GM18511 (cell line): ENCODE measurements around the gene OR2B2.
"Not testable (repeated sequence)": the region's sequence is repeated elsewhere in the genome, so short reads cannot be mapped to it uniquely, and the experiment has no call there.

Experiments
- ATAC-seq: cut with Tn5 transposase; IDR thresholded peaks from one replicate; pipeline ENCODE4 v1.9.1; 2021; ENCODE audit warnings: mild to moderate bottlenecking, moderate library complexity; ENCODE audit not compliant: unreplicated experiment

The OR2B2 gene

DNA sequence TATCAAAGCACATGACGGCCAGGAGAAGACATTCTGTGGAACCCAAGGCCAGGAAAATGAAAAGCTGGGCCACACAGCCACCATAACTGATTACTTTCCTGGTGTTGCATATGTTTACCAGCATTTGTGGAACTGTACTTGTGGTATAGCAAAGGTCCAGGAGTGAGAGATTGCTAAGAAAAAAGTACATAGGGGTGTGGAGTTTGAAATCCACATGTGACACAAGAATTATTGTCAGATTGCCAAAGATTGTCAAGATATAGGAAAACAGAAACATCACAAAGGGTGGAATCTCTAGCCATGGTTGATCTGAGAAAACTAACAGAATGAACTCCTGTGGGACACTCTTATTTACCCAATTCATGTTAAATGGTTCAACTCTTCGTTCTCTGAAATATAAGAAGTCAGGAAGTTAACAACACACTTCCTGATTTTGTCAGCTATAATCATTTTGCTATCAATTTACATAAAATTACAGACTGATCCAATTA, at the start of gene OR2B2:
Gene OR2B2, minus strand, starts transcription at position 441 of the 491 bp plus-strand sequence. Its CDS starts 77 bp downstream, at position 364.
- ATAC-seq = no peak

- no peak for ATAC-seq
These were observed 45.3 kb upstream of the OR2B2 start for GRCh38 chr6:27957516-27957915.

DNA sequence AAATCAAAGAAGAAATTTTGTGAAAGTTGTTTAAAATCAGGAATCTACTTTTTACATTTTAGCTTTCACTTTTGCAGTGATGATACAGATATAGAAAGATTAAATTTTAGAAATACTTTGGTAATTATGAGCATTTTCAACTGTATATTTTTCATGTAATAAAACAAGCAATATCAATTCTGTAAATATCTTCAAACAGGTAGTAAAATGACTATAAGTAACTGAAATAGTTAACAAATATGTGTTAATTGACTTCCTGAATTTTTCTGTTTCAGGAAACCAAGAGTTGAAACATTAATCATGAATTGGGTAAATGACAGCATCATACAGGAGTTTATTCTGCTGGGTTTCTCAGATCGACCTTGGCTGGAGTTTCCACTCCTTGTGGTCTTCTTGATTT, 44.7 kb upstream of the OR2B2 start, which contains the start of gene OR2B6:
Gene OR2B6, plus strand, starts transcription at position 301 of the 400 bp plus-strand sequence. Its CDS starts 0 bp downstream, at position 301.
- ATAC-seq = no peak

DNA sequence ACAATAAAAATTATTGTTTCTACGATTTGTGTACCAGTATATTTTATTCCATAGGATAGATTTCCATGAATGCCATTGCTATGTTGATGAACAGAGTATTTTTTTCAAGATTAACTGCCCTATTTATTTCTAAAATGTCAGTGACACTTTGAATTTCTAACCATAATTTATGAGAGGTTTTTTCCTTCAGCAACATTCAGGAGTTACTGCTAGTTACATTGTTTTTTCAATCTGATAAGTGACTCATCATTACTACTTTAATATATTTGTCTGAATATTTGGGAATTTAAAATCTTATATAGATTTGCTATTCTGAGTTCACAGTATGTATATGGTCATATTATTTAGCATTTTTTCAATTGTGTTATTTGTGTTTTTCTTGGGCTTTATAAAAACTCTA, 38.8 kb upstream of the OR2B2 start:
- ATAC-seq = no peak

- ATAC-seq = no peak
These were observed 36.0 kb upstream of the OR2B2 start for GRCh38 chr6:27948237-27948636.

DNA sequence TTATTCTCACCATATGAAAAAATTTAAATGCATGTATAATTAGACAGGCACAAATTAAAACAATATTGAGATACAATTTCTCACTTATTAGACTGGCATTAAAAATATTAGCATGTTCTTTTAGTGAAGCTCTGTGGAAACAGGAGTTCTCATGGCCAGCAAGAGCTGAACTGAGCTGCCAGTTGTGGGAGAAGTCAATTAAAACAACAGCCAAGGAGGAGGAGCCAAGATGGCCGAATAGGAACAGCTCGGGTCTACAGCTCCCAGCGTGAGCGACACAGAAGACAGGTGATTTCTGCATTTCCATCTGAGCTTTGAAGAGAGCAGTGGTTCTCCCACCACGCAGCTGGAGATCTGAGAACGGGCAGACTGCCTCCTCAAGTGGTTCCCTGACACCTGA, 30.9 kb upstream of the OR2B2 start:
- not testable (repeated sequence) for ATAC-seq

GRCh38 chr6:27940766-27941165, 28.6 kb upstream of the OR2B2 start:
- ATAC-seq = no peak

DNA sequence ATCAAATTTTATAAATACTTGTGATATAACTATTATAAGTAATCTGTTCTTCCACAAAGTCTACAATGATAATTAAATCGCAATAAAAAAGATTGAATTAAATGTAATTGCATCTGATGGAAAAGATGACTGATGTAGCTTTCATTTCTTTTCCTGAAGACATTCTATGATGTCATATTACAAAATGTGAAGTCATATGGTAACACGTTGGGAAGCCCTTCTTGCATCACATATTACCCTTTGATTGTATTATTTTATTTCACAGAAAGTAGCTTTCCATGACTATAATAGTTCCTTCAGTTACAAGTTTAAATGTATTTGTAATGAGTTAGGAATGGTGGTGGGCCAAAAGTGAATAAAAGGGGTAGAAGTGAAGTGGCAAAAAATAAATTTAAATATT, 19.0 kb upstream of the OR2B2 start:
- no peak for ATAC-seq

DNA sequence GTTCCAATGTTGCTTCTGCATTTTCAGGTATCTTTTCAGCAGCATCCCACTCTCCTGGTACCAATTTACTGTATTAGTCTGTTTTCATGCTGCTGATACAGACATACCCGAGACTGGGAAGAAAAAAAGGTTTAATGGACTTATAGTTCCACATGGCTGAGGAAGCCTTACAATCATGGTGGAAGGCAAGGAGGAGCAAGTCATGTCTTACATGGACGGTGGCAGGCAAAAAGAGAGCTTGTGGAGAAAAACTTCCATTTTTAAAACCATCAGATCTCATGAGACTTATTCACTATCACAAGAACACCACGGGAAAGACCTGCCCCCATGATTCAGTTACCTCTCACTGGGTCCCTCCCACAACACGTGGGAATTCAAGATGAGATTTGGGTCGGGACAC, 17.7 kb upstream of the OR2B2 start:
- ATAC-seq = not testable (repeated sequence)

DNA sequence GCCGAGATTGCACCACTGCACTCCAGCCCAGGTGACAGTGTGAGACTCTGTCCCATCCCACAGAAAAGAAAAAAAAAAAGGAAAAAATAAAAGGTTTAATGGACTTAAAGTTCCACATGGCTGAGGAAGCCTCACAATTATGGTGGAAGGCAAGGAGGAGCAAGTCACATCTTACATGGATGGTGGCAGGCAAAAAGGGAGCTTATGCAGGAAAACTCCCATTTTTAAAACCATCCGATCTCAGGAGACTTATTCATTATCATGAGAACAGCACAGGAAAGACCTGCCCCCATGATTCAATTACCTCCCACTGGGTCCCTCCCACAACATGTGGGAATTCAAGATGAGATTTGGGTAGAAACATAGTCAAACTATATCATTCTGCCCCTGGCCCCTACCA, 15.8 kb upstream of the OR2B2 start:
- ATAC-seq = not testable (repeated sequence)

- ATAC-seq = no peak
These were observed 12.0 kb upstream of the OR2B2 start for GRCh38 chr6:27924179-27924578.

GRCh38 chr6:27922949-27923348, 10.8 kb upstream of the OR2B2 start:
- ATAC-seq = no peak

GRCh38 chr6:27908017-27908416, 4.2 kb downstream of the OR2B2 start:
- ATAC-seq = no peak

- peak; percentile 80 for ATAC-seq
These were observed 9.6 kb downstream of the OR2B2 start for GRCh38 chr6:27902335-27903314.

DNA sequence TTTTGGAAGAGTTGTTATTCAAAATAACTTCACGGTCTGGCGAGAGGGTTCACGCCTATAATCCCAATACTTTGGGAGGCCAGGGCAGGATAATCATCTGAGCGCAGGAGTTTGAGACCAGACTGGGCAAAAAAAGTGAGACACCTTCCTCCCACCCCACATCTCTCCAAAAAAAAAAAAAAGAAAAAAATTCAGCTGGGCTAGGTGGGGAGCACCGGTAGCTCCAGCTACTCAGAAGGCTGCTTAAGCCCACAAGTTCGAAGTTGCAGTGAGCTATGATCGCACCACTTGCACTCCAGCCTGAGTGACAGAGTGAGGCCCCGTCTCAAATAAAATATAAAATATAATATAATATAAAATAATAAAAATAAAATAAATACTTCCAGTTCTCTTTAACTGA, 10.4 kb downstream of the OR2B2 start:
- ATAC-seq = no peak

- ATAC-seq = not testable (repeated sequence)
These were observed 12.0 kb downstream of the OR2B2 start for GRCh38 chr6:27900197-27900596.

- ATAC-seq = no peak
These were observed 12.7 kb downstream of the OR2B2 start for GRCh38 chr6:27899543-27899942.

DNA sequence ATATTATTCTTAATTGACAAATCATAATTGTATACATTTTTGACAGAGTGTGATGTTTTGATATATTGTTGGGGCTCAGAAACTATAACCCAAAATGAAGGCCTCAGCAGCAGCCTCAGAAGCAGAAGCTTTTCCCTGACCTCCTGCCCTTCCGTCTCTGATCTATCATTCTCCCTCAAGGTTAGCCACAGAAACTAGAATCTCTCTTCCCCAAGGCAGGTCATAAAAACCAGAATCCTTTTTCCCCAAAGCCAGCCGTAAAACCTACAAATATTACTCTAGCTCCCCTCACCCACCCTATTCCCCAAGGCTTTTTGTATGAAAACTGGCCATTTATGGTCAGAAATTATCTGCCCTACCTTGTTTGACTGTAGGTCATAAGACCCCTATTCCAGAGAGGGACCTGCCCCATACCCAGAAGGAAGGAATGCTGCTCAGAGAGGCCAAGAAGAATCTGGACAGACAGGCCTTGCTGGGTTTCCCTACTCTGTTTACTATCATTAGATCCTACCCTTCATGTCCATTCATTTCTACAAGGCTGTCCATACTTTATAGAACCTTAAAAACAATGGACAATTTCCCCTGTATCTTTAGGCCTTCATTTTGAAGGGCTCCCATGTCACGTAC, 14.5 kb downstream of the OR2B2 start:
- no peak for ATAC-seq

DNA sequence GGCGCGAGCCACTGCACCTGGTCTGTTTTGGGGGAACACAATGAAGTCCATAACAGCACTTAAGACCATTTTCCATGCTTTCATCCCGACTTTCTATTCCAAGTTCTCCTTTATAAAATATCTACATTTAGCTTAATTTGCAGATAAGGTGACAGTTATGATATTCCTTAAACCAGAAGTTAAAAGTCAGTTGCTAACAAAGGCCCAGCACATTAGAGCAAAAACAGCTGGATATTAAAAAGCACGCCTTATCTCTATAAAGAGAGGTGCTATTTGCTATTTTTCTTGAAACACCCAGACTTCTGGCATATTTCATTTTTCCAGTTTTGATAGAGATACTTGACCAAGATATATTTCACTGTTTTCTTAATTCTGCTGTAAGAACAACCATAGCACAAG, 15.8 kb downstream of the OR2B2 start:
- no peak for ATAC-seq

DNA sequence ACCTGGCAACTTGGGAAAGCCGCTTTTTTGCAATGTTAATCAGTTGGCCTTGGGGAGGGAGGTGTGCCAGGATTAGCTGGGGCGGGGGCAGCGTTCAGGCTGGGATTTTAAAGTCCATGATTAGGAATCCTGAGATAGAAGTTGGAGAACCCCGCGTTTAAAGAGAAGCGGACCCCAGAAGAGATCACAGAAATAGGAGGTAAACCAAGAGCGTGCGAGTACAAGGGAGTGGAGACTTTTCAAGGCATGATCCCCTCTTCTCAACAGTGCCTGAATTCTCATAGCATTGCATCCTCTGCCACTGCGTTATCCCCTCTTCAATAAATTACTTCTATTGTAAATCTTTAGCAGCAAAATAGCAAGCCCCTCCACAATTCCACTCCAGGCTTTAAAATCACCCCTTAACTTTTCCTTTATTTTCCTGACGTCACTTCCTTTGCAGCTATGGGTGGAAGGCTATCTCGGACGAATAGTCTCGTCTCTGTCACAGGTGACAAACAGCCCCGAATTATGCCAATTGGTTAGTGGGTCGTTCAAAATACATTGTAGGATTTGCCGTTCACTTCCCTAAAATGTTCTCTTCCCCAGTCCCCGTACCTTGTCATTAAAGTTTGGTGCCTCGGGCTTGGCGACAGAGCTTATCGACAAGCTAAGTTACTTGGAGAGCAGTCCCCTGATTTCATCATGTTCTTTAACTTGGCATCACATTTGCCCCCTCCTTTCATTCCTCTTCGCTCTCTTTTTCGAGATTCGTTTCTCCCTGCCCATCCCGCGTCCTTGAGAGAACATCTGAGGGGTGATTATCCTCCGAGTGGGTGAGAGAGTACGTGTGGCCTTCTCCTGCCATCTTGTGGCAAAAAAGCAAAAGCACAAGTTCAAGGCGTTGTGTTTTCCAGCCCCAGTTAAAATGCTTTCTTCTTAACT, 17.1 kb downstream of the OR2B2 start:
- no peak for ATAC-seq
